Brain pericyte (primary cell): ENCODE measurements around the gene ATAD1.
"Not testable (repeated sequence)": the region's sequence is repeated elsewhere in the genome, so short reads cannot be mapped to it uniquely, and the experiment has no call there.

Experiments used
- DNase-seq: peaks from one replicate; pipeline ENCODE4 v3.0.0-alpha.2; 2012; ENCODE audit warnings: low read depth, low spot score

Gene ATAD1

DNA sequence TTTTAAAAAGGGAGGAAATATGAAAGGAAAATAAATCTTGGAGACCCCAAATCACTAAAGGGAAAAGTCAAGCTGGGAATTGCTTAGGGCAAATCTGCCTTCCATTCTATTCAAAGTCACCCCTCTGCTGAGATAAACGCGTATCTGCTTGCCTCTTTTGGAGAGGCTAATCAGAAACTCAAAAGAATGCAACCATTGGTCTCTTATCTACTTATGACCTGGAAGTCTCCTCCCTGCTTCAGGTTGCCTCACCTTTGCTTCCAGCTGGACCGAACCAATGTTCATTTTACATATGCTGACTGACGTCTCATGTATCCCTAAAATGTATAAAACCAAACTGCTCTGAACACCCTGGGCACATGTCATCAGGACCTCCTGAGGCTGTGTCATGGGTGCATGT lies 14.7 kb downstream of the ATAD1 start:
- no peak for DNase-seq

DNA sequence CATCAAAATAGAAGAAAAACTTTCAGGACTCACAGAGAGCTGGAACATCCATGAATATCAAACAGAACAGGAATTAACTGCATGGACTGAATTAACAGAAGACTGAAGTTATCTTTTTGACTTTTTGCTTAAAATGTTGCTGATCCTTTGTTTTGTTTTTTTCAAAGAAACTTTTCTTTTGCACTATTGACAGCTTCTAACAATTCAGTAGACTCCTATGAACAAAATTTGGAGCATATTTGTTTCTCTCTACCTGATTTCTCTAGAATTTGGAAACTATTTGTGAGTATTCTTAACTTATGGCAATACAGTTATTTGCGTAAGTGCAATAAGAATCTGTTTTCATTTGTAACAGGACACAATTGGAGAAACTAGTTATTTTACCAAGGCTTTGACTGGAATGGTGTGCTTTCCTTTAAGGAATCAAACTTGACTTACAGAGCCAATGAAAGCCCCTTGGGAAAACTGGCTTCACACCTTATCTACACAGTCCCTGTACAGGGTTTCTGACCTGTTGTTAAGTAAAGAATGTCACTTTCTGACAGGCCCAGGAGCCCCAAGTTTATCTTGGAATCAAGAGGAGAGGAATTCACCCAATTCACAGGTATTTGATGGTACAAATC lies 16.1 kb downstream of the ATAD1 start:
- not testable (repeated sequence) for DNase-seq

DNA sequence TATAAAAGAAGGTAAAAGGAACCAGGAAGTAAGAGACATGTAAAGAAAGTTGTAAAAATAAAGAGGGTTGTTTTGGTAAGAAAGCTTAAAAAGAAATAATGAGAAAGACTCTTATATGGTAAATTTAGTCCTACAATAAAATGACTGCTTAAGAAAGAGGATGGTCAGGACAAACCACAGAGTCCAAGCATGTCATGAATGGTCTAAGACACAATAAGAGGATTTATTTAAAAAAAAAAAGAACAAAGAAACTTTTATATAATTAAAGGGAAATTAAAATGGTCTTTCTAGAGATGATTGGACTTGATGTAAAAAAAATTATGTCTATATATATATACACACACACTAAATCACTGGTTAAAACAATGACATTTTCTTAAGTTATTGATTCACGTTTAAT lies 18.2 kb downstream of the ATAD1 start:
- no peak for DNase-seq

DNA sequence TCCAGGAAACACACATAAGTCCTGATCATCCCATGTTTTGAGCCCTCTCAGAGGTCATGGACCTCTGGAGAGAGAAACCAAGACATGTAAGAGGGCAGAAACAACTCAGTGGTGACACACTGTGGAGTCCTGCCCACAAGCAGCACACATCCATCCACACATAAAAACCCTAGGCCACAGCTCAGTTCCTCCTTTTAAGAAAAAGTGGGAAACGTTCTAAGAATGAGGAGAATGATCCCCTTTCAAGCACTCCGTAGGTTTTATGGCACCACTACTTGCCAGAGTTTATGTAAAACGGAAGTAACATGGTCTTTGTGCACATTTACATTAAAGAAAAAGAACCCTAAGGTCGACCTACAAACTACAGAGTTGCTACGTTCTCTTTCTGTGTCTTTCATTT lies 19.9 kb downstream of the ATAD1 start:
- DNase-seq, result no peak

DNA sequence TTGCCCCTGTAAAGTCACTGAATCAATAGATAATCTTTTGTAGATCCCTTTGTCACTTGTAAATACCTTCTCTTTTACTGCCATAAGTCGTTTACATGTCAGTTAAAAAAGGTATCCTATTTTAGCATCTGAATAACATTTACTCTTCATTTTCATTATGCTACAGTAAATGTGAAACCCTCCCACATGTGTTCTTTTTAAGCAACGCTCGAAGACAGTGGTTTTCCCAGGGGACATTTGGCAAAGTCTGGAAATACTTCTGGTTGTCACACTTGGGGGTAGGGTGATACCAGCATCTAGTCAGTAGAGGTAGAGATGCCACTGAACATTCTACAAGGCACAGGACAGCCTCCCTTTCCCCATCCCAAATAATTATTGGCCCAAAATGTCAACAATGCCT lies 23.7 kb downstream of the ATAD1 start:
- no peak for DNase-seq

DNA sequence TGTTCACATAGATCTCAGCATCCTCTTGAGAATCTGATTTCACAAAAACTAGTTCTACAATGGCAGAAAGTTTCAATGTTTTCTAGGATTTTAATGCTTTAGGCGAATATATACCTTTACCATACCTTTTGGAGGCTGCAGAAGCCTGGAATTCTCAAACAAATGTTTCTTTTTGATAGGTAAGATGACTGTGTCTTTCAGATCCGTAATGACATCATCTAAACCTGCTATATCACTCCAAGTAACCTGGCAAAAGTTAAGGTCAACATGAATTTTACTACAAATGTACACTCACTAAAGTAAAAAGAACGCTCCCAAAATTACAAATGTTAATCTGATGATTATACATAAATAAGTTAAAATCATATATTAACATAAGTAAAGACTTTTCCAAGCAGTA lies 27.8 kb downstream of the ATAD1 start:
- DNase-seq, result no peak

DNA sequence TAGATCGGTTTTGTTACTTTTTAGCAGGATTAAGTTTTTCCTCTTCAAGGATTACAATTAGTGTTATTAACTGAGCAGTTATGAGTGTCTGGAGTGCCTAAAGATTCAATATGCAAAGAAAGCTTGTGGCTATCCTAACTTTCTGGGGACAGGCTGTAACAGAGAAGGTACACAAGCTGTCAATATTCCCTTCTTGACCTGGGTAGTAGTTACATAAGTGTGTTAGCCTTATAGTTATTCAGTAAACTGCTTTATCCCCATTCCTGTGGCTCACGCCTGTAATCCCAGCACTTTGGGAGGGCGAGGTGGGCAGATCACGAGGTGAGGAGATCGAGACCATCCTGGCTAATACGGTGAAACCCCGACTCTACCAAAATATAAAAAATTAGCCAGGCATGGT lies 31.6 kb downstream of the ATAD1 start:
- DNase-seq, result no peak

DNA sequence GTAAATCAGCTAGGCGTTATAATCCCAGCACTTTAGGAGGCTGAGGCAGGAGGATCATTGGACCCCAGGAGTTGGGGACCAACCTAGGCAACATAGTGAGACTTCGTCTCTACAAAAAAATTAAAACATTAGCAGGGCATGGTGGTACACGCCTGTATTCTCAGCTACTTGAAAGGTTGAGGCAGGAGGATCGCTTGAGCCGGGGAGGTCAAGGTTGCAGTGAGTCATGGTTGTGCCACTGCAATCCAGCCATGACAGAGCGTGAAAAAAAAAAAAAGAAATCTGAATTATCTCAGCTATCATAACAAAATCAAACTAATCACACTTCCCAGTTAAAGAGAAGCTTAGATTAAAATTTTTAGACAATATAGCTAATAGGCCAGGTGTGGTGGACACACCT lies 35.3 kb downstream of the ATAD1 start:
- no peak for DNase-seq

DNA sequence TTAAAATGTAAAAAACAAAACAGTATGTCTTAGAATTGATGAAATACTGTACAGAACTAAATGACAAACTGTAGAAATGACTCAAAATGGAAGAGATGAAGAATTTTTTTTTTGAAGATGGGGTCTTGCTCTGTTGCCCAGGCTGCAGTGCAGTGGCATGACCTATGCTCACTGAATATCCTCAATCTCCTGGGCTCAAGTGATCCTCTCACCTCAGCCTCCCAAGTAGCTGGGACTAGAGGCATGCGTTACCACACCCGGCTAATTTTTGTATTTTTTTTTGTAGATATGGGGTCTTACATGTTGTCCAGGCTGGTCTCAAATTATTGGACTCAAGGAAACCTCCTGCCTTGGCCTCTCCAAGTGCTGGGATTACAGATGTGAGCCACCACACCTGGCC lies 36.5 kb downstream of the ATAD1 start:
- DNase-seq, result no peak

DNA sequence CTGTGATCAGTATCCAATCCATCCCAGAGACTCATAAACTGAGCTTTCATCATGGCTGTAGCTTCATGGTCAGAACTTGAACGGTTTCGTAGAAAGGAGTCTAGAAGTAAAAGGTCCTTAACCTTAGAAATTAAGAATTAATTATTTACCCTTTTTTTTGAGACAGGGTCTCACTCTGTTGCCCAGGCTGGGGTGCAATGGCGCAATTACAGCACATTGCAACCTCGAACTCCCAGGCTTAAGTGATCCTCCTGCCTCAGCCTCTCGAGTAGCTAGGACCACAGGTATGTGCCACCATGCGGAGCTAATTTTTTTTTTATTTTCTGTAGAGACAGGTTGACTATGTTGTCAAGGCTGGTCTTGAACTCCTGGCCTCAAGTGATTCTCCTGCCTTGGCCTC lies 41.7 kb downstream of the ATAD1 start:
- DNase-seq, result no peak

DNA sequence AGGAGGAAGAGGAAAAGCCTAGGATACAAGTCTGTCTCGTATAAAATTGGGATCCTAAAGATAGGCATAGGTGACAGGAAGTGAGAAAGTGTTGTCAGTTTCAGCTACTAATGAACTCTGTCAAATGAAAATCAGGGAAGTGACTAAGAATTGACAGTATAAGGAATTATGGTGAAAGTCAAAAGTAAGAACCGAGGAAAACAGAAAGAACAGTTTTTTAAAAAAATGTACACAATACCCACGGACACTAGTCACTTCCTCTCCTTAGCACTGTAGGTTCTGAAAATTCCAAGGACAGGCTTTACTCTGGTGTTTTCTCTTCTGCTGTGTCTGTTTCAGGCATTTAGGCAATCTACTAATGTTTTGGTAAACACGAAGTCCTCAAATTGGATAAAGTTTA lies 42.3 kb downstream of the ATAD1 start:
- DNase-seq, result no peak

DNA sequence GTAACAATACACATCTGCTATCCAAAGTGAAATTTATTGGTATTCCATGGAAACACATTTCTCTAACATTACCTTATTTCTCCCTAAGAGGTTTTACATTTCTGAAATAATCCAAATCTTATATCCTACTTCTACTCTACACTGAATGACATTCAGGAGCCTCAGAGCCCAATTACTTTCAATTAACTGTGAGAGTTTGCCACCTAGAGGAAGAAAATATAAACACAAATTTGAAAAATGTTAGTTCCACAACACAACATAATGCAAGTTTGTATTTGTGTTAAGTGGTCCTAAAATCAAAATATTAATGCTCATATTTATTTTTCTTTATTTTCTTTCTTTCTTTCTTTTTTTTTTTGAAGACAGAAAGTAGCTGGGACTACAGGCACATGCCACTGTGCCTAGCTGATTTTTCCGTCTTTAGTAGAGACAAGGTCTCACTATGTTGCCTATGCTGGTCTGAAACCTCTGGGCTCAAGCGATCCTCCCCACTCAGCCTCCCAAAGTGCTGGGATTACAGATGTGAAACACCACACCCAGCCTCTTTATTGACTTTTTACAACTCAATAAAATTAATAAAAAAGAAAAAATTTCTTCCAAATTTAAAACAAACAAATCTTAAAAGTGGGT lies 46.0 kb downstream of the ATAD1 start:
- no peak for DNase-seq

DNA sequence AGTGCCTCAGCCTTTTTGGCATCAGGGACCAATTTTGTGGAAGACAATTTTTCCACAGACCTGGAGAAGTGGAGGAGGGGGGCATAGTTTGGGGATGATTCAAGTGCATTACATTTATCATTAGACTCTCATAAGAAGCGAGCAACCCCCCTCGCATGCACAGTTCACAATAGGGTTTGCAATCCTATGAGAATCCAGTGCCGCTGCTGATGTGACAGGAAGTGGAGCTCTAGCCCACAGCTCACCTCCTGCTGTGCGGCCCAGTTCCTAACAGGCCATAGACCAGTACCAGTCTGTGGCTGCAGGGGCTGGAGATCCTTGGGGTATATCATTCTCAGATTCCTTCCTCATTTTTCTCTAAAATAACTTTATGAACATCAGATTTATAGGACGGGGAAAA lies 50.8 kb downstream of the ATAD1 start:
- DNase-seq, result peak; percentile 31

DNA sequence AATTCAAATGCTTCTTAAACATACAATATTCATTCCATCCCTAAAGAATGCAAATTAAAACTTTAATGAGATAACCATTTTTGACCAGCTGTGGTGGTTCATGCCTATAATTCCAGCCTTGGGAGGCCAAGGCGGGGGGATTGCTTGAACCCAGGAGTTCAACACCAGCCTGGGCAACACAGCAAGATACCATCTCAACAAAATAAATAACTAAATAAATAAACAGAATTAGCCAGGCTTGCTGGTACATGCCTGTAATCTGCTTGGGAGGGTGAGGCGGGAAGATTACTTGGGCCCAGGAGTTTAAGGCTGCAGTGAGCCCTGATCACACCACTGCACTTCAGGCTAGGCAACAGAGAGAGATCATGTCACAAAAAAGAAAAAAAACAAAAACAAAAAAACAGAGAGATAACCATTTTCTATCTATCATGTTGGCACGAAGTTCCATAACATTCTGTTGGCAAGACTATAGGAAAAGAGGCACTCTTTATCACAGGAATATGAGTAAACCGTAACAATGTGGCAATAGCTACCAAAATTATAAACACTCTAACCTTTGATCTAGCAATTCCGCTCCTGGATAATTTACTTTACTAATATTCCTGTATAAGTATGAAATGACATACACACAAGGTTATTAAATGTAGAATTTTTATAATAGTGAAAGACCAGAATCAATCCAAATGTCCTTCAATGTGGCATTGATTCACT lies 52.2 kb downstream of the ATAD1 start:
- DNase-seq, result no peak

DNA sequence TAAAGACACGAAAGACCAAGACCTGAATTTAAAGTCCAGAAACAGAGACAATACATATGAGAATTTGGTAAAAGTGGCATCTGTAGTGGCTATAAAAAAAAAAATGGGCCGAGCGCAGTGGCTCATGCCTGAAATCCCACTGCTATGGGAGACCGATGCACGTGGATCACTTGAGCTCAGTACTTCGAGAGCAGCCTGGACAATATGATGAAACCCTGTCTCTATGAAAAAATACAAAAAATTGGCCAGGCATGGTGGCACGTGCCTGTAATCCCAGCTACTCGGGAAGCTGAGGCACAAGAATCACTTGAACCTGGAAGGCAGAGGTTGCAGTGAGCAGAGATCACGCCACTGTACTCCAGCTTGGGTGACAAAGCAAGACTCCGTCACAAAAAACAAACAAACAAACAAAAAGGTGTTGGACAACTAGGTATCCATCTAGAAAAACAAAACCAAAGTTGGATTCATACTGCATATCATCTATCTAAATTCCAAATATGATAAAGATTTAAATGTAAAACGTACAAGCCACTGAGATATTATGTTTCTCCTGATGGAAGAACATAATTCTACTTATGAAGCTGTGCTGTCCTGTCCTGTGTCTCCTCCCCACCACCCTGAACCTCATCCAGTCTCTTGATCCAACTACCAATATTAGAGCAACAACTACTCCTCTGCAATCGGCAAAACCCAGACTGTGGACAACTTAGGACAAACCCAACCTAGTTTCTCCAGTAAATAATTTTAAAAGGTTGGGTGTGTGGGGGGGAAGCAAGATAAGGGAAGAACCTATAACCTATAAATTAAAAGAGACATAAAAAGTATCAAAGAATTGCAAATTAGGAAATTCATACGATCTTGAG lies 53.7 kb downstream of the ATAD1 start:
- no peak for DNase-seq

DNA sequence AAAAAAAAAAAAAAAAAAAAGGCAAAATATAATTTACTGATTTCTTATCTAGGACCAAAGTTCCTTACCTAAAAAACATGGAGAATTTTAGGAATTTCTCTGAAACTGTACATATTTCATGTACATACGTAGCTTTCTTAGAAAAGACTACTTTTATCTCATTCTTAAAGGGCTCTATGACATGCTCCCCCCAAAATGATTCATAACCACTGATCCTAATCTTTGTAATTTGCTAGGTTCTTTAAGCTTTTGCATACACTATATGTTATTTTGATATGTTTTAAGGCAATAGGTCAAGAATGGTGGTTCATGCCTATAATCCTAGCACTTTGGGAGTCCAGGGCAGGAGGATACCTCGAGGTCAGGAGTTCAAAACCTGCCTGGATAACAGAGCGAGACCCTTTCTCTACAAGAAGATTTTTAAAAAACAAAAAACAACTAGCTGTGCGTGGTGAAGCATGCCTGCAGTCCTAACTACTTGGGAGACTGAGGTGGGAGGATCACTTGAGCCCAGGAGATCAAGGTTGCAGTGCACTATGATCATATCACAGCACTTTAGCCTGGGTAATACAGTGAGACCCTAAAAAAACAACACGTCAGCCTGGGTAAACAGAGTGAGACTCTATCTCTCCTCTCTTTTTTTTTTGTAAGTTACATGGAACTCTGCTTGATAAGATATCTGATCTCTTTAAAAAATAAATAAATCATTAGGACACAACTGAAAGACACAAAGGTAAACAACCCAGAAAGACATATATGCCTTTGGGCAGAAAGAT lies 54.8 kb downstream of the ATAD1 start:
- no peak for DNase-seq

DNA sequence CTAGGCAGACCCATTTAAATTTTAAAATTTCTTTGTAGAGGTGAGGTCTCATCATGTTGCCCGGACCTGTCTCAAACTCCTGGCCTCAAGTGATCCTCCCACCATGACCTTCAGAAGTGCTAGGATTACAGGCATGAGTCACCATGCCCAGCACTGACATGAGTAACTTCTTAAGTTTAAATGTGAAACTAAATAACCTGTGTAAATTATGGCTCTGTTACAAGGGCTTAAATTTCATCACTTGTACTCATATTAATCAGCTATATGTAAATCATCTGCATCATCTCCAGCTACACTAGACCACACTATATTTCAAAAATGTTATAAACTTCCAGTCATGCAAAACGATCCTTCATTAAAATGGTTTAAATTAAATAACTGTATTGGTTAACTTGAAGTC lies 56.1 kb downstream of the ATAD1 start:
- DNase-seq, result no peak

DNA sequence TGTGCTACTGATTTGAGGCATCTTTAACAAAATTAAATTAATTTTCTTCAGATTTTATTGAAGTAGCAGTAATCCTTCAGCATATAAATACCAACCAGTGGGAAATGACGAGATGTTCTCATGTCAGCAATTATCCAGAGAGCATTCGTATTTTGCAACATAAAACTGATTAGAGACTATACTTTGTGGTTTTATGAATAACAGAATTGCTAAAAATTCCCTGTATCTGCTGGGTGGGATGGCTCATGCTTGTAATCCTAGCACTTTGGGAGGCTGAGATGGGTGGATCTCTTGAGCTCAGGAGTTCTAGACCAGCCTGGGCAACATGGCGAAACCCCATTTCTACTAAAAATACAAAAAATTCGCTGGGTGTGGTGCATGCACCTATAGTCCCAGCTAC lies 56.9 kb downstream of the ATAD1 start:
- no peak for DNase-seq

DNA sequence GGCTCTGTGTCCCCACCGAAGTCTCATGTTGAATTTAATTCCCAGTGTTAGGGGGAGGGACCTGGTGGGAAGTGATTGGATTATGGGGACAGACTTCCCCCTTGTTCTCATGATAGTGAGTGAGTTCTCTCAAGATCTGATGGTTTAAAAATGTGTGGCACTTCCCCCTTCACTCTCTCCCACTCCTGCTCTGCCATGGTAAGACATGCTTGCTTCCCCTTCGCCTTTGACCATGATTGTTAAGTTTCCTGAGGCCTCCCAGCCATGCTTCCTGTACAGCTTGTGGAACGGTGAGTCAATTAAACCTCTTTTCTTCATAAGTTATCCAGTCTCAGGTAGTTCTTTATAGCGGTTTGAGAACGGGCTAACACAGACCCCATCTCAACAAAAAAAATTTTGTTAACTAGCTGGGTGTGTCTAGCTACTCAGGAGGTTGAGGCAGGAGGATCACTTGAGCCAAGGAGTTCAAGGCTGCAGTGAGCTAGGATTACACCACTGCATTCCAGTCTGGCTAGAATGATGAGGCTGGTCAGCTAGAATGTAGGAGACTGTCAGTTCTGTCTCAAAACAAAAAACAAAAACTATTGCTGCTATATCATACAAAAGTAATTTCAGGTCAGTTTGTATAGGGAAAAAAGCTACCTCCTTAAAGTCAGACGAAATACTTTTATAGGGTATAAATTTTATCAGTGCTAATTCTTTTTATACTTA lies 57.7 kb downstream of the ATAD1 start:
- DNase-seq, result no peak

DNA sequence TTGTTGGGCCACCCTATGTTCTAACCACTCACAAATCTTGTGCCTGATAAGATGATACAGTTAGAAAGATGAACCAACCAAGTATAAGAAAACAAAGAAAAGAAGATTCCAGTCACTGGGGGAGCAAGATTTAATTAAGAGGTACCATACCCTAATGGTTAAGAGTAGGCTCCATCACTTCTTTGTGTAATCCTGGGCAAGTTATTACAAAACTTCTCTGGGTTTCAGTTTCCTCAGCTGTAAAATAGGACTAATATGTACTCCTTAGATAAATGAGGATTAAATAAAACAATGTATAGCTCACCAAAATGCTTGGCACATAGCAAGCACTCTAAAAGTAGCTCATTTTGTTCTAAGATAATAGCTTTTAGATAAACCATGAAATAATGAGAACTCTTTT lies 58.5 kb downstream of the ATAD1 start:
- DNase-seq, result no peak

DNA sequence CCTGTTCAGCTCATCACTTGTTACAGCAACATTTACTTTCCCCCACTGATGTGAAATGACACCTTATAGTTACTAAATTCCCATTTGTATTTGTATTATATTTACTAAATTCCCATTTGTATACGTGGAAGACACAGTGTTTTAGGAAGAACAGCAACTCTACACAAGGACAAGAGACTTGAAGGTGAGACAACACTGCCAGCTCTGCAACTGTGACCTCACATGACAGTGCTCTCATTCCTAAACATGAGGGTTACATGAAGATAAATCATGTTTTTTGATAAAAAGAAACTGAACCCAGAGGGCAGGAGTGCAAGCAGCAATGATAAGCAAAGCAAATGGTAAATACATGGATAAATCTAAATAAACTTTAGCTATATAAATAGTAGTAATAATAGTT lies 60.3 kb downstream of the ATAD1 start:
- no peak for DNase-seq
